Fibroblast of lung (primary cell): ENCODE measurements around the gene KCNIP4.

Experiments
- EZH2 ChIP-seq: IDR thresholded peaks from 2 replicates; pipeline ENCODE4 v1.5.1; 2012; ENCODE audit warnings: low read length, control low read depth, mild to moderate bottlenecking; ENCODE audit errors: missing control alignments
- TF ChIP-seq, protein P1 (sequence below), 2 donors: IDR thresholded peaks in 1 of 2; conservative IDR thresholded peaks in 1 of 2; 1 replicate in 1 of 2; 2 replicates in 1 of 2; pipeline ENCODE4 v1.5.1; 2011 to 2012; ENCODE audit warnings: low read length in 2 of 2, control low read depth in 1 of 2, inconsistent platforms in 1 of 2, low read depth in 1 of 2, mild to moderate bottlenecking in 1 of 2

DNA sequence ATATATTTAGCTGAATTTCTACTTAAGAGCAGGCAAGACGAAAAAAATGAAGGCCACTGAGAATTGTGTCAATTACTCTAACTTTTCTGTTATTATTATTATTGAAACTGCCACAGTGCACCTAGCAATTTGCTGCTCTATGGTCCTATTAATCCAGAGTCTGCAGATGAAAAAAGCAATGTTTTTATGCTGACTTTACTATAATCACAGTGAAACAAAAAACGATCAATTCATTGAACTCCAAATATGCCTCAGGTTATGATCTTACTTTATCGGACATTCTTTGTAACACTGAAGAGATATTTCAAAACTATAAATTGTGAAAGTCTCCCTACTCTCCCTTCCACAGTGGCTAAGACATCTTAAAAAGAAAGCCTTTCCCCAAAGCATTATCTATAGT is 474.4 kb downstream of the KCNIP4 start:
- TF ChIP-seq, protein P1, sequence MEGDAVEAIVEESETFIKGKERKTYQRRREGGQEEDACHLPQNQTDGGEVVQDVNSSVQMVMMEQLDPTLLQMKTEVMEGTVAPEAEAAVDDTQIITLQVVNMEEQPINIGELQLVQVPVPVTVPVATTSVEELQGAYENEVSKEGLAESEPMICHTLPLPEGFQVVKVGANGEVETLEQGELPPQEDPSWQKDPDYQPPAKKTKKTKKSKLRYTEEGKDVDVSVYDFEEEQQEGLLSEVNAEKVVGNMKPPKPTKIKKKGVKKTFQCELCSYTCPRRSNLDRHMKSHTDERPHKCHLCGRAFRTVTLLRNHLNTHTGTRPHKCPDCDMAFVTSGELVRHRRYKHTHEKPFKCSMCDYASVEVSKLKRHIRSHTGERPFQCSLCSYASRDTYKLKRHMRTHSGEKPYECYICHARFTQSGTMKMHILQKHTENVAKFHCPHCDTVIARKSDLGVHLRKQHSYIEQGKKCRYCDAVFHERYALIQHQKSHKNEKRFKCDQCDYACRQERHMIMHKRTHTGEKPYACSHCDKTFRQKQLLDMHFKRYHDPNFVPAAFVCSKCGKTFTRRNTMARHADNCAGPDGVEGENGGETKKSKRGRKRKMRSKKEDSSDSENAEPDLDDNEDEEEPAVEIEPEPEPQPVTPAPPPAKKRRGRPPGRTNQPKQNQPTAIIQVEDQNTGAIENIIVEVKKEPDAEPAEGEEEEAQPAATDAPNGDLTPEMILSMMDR (conservative IDR thresholded peaks at IDR 0.05 in 1 of 2, IDR thresholded peaks at IDR 0.05 in 1 of 2; ENCODE audit: low read depth in 1 of 2, low read length in 2 of 2), result no peak
- TF ChIP-seq EZH2, result no peak
